ENCODE results near the gene BHLHE40.

- TF ChIP-seq, protein P1, sequence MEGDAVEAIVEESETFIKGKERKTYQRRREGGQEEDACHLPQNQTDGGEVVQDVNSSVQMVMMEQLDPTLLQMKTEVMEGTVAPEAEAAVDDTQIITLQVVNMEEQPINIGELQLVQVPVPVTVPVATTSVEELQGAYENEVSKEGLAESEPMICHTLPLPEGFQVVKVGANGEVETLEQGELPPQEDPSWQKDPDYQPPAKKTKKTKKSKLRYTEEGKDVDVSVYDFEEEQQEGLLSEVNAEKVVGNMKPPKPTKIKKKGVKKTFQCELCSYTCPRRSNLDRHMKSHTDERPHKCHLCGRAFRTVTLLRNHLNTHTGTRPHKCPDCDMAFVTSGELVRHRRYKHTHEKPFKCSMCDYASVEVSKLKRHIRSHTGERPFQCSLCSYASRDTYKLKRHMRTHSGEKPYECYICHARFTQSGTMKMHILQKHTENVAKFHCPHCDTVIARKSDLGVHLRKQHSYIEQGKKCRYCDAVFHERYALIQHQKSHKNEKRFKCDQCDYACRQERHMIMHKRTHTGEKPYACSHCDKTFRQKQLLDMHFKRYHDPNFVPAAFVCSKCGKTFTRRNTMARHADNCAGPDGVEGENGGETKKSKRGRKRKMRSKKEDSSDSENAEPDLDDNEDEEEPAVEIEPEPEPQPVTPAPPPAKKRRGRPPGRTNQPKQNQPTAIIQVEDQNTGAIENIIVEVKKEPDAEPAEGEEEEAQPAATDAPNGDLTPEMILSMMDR (IDR thresholded peaks at IDR 0.05), result no peak
- TF ChIP-seq POLR2AphosphoS5 (IDR thresholded peaks at IDR 0.05), result peak in 1 of 2 donors; percentile 66
These were observed 240 bp upstream of the BHLHE40 start for GRCh38 chr3:4978966-4979427.

All from esophagus muscularis mucosa (tissue), 3 donors.